GM18861 (cell line): ENCODE results near the gene BCAS3.
"Not testable (repeated sequence)": the region's sequence is repeated elsewhere in the genome, so short reads cannot be mapped to it uniquely, and the experiment has no call there.

Experiments
- ATAC-seq: cut with Tn5 transposase; IDR thresholded peaks from one replicate; pipeline ENCODE4 v1.9.1; 2021; ENCODE audit not compliant: unreplicated experiment

BCAS3 gene

GRCh38 chr17:60976861-60977260, 299.2 kb downstream of the BCAS3 start:
- not testable (repeated sequence) for ATAC-seq

- ATAC-seq, result no peak
Observed at GRCh38 chr17:60989379-60989778, 311.7 kb downstream of the BCAS3 start.

DNA sequence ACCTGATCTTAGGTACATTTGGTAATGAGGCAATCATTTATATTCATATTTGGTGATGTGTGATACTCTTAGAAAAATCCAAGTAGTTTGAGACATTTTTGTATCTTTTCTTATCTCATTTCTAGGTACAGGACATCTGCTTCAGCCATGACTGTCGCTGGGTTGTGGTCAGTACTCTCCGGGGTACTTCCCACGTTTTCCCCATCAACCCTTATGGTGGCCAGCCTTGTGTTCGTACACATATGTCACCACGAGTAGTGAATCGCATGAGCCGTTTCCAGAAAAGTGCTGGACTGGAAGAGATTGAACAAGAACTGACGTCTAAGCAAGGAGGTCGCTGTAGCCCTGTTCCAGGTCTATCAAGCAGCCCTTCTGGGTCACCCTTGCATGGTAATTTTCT, 312.2 kb downstream of the BCAS3 start:
- ATAC-seq, result no peak

DNA sequence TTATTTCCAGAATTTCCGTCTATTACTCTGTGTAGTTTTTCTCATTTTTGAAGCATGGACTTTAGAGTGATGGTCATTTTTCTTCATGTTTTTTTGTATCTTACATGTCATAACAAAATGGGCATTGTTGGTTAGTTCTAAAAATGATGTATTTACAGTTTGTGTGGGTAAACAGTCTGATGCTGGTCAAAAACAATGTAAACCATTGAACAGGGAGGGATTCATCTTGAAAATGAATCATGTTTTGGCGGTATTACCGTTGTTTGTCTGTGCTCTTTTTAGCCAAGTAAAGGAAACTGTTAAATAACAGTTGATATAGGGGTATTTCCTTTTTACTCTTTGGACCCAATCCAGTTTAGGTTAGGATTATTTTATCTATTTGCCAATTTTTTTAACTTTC, 315.8 kb downstream of the BCAS3 start:
- no peak for ATAC-seq

- no peak for ATAC-seq
Observed at GRCh38 chr17:60995680-60996079, 318.0 kb downstream of the BCAS3 start.

DNA sequence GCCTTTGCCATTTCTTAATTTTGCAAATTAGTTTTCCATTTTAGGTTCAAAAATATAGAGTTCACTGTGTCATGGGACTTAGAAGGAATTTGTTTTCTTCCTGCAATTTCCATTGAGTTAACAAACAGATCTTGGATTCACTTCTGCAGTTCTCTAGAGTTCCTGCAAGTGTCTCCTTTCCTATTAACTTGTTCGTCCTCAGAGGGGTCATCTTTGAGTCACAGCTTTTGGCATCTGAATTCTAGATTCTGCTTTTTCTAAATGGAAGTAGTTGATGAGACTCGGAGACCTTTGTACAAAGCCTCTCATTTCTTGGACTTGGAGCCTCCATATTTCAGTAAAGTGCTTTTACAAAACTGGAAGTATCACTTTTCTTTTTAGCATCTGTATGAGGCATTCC, 323.3 kb downstream of the BCAS3 start:
- no peak for ATAC-seq

DNA sequence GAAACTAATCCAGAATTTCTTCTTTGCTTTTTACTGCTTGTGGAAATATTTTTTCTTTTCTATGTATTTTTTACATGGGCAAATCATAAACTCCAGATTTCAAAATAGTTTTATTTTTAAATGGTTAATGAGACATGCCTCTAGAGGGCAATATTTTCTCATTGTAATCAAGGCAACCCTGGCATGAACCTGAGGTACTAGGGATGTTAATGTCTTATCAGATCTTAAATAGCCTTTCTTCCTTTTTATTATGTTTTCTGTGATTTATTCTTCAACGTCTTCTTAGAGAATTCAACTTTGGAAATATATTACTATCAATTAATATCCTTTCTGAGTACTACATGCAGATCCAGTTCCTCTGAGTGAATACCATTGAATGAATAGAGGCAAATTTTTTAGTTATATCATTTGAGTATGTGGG, 324.7 kb downstream of the BCAS3 start:
- no peak for ATAC-seq

DNA sequence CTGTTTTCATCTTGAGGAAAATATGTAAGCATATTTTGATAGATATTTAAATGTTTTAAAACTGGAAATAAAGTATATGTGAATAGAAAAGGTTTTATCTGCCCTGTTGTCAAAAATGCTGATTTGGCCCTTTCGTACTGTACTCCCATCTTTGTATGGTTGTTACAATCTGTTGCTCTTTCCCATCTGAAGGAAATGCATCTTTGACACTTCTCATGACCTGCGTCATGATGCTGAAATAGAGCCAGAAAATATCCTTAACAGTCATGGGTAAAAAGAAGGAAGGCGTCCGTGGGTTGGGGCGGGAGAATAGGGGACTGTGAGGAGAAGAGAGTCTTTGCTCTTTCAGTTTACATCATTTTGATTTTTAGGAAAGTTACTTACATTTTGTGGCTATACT, 327.7 kb downstream of the BCAS3 start:
- no peak for ATAC-seq

DNA sequence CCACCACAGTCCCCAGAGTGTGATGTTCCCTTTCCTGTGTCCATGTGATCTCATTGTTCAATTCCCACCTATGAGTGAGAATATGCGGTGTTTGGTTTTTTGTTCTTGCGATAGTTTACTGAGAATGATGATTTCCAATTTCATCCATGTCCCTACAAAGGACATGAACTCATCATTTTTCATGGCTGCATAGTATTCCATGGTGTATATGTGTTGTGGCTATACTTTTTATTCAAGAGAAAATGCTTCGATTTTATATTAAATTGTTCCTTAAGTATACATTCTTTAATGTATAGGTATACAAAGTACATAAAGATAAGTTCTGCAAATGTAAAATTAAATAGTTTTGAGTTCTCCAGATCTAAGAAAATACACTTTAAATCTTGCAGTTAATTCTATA, 328.3 kb downstream of the BCAS3 start:
- not testable (repeated sequence) for ATAC-seq

GRCh38 chr17:61007980-61008379, 330.3 kb downstream of the BCAS3 start:
- ATAC-seq, result no peak

DNA sequence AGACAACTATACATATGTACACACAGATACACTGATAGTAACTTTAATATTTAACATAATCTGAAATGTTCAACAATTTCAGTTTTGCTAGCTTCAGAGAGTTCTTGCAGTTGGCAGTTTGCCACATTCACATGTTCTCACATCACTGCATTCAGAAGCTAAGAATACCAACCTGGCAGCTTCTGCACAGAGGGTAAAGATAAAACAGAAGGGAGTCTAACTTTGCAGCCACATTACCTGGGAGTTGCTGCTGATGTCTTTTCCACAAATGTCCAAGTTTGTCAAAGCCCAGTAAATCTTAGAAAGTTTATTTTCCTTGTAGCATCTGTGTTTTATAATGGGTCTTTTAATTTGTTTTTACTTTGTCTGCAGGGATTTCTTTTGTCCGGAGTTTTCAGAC, 332.0 kb downstream of the BCAS3 start:
- peak; percentile 70 for ATAC-seq

GRCh38 chr17:61010661-61011170, 333.1 kb downstream of the BCAS3 start:
- no peak for ATAC-seq

- no peak for ATAC-seq
Observed at GRCh38 chr17:61011251-61011650, 333.6 kb downstream of the BCAS3 start.

GRCh38 chr17:61015966-61016365, 338.3 kb downstream of the BCAS3 start:
- no peak for ATAC-seq

DNA sequence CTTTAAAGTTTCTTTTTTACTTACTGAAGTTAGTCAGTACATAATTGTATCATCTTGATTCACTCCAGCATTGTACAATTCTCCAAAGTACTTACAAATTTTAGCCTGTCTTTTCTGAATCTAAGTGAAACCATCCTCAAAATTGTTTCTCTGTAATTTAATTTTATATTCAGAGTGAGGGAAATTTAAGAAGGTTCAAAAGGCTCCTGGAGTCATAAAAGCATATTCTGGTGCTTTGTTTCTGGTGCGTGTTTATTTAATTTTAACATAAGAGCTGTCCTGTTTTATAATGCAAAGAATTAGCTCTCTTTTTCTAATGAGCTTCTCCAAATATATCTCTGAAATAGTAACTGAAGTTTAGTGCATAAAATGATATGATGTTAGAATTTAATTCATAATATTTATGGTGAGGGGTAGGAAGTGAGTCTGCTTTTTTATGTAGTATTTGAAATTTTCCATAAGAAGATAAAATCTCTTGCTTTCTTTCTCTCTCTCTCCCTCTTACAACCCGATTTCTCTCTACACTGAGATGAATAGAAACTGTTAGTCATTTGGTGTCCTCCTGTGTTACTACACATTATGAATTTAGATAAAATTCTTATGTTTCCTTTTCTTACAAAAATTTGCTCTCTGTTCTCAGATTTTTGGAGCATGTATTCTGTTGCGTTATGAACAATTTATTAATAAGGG, 339.8 kb downstream of the BCAS3 start:
- ATAC-seq, result no peak

GRCh38 chr17:61018938-61019337, 341.3 kb downstream of the BCAS3 start:
- no peak for ATAC-seq

- no peak for ATAC-seq
Observed at GRCh38 chr17:61023996-61024395, 346.3 kb downstream of the BCAS3 start.

DNA sequence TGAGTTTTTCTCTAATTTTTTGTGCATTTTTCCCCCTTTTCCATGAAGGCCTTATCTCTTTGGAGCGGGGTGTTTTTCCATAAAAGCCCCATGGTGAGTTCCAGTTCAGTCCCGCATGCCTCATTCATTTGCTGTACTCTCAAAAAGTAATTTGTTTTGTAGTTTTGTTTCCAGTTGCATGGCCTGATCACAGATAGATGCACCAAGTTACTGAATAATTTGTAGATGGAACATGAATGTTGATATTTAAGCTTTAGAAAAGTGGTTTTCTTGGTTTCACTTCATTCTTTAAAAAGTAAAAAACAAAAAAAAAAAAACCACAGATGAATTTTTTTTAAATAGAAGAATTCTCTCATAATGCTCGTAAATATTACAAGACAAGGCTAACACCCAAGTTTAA, 349.2 kb downstream of the BCAS3 start:
- peak; percentile 70 for ATAC-seq

GRCh38 chr17:61029181-61029580, 351.5 kb downstream of the BCAS3 start:
- no peak for ATAC-seq

- no peak for ATAC-seq
Observed at GRCh38 chr17:61040666-61041065, 363.0 kb downstream of the BCAS3 start.

DNA sequence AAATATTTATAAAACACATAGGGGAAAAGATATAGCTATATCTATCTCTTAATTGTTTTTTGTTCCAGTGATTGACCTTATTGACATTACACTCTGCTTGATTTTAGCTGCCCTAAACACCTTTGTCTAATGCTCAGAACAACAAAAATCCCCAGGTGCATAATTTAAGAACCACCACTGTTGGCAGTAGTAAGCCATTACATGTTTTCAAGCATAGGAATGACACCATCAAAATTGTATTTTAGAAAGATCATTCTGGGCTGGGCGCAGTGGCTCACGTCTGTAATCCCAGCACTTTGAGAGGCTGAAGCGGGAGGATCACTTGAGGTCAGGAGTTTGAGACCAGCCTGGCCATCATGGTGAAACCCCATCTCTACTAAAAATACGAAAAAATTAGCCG, 364.7 kb downstream of the BCAS3 start:
- ATAC-seq, result not testable (repeated sequence)

DNA sequence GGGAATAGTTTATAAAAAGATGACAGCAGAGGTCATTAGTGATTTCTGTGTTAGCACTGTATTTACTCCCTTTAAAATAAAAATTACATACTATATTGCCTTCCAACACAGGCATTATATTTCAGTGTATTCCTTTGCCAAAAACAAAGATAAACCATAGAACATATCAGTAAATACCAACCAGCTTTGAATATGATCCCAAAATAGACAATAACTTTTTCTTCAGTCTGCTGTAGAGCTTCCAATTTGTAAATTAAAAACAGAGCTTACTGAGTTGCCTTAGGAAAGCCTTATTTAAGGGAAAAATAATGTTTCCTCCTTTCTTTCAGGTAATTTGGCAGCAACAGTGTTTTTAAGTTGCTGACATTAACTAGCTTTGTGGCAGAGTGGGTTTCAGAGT, 369.9 kb downstream of the BCAS3 start:
- ATAC-seq, result no peak
